ENCODE measurements around the gene REV1.

Gene REV1

DNA sequence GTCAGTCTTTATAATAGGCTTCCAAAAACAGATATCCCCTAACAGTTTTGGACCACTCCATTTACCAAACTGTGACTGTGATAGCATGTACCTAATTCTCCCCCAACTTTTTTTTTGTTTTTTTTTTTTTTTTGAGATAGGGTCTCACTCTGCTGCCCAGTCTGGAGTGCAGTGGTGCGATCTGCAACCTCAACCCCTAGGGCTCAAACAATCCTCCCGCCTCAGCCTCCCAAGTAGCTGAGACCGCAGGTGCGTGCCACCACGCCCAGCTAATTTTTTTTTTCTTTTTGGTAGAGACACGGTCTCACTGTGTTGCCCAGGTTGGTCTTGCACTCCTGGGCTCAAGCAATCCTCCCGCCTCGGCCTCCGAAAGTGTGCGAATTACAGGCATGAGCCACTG lies 52.9 kb downstream of the REV1 start:
- no peak for TF ChIP-seq REST (IDR thresholded peaks at IDR 0.05; ENCODE audit: insufficient replicate concordance, low read depth)
- no peak for TF ChIP-seq SPI1 (IDR thresholded peaks at IDR 0.05; ENCODE audit: borderline replicate concordance, low read depth)
- TF ChIP-seq, protein P1, sequence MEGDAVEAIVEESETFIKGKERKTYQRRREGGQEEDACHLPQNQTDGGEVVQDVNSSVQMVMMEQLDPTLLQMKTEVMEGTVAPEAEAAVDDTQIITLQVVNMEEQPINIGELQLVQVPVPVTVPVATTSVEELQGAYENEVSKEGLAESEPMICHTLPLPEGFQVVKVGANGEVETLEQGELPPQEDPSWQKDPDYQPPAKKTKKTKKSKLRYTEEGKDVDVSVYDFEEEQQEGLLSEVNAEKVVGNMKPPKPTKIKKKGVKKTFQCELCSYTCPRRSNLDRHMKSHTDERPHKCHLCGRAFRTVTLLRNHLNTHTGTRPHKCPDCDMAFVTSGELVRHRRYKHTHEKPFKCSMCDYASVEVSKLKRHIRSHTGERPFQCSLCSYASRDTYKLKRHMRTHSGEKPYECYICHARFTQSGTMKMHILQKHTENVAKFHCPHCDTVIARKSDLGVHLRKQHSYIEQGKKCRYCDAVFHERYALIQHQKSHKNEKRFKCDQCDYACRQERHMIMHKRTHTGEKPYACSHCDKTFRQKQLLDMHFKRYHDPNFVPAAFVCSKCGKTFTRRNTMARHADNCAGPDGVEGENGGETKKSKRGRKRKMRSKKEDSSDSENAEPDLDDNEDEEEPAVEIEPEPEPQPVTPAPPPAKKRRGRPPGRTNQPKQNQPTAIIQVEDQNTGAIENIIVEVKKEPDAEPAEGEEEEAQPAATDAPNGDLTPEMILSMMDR (IDR thresholded peaks at IDR 0.05; ENCODE audit: insufficient read depth, low read length), result no peak
- TF ChIP-seq POLR2AphosphoS5 (IDR thresholded peaks at IDR 0.05; ENCODE audit: low read depth), result no peak
- TF ChIP-seq GABPA (IDR thresholded peaks at IDR 0.05; ENCODE audit: low read depth), result no peak

DNA sequence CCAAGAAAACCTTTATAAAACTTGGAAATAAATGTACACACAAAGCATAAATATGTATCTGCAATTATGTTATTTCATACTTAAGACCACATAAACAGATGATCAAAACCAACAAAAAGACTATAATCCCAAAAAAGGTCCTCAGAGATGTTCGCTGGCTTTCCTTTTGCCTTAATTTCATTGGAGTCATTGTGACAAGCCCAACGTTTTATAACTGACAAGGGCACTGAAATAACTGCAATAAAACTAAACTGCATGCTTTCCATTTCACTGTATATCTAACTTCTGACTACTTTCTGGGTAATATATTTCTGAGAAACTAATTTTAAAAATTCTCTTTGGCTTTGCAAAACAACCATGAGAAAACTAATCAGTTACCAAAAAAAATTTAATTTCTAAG lies 56.5 kb downstream of the REV1 start:
- no peaks in the 10 kb centered on the region for H3K27me3 ChIP-seq (ENCODE audit: insufficient read depth, poor library complexity, severe bottlenecking)
- no peak for TF ChIP-seq POLR2AphosphoS5 (IDR thresholded peaks at IDR 0.05; ENCODE audit: low read depth)
- no peak for TF ChIP-seq GABPA (IDR thresholded peaks at IDR 0.05; ENCODE audit: low read depth)
- TF ChIP-seq SPI1 (IDR thresholded peaks at IDR 0.05; ENCODE audit: borderline replicate concordance, low read depth), result no peak
- TF ChIP-seq, protein P1 (IDR thresholded peaks at IDR 0.05; ENCODE audit: insufficient read depth, low read length), result no peak
- TF ChIP-seq REST (IDR thresholded peaks at IDR 0.05; ENCODE audit: insufficient replicate concordance, low read depth), result no peak
- no peak for DNase-seq (ENCODE audit: low read depth in 1 of 2, low spot score in 1 of 2)
- no peak overlapping the region for H3K4me3 ChIP-seq (replicated peaks; ENCODE audit: insufficient read depth, low read length)
- no peak overlapping the region for H3K27ac ChIP-seq (replicated peaks)

More for the DNA sequence above, 52.9 kb downstream of the REV1 start:
- Histone ChIP-seq H3K27me3 (ENCODE audit: insufficient read depth, poor library complexity, severe bottlenecking) (no peaks in the 10 kb centered on the region), H3K27ac (replicated peaks) (no peak overlapping the region), H3K4me3 (replicated peaks; ENCODE audit: insufficient read depth, low read length) (no peak overlapping the region)
- DNase-seq (ENCODE audit: low read depth in 1 of 2, low spot score in 1 of 2), result no peak

DNA sequence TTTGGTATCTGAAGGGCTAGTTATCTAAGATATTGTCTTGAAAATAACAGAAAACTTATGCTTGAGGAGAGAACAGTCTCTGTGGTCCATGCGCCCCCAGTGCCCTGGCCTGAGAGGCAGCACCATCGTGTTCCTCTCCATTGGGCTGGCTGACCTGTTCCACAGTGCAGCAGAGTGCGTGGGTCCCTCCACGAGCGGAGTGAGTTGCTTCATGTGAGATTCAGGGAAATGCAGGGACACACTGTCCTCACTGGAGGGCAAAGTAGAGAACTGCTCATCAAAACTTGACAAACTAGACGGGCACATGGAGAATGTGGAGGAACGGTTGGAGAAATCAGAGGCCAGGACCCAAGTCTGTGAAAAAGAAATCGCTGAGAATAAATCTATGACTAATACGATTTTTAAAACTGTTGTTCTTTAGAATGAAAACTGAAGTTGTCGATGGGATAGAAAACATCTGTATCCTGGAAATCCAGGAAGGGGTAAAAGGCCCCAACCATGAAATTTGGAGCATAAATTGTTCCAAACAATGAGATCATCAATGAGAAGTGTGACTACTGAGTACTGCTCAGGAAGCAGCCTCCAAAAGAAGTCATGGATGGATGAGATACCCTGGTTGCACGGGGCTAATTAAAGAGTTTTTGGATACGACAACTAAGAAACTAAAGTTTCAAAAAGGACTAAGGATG lies 58.1 kb downstream of the REV1 start:
- DNase-seq (ENCODE audit: low read depth in 1 of 2, low spot score in 1 of 2), result no peak
- TF ChIP-seq, protein P1 (IDR thresholded peaks at IDR 0.05; ENCODE audit: insufficient read depth, low read length), result no peak
- no peak for TF ChIP-seq REST (IDR thresholded peaks at IDR 0.05; ENCODE audit: insufficient replicate concordance, low read depth)
- TF ChIP-seq POLR2AphosphoS5 (IDR thresholded peaks at IDR 0.05; ENCODE audit: low read depth), result no peak
- no peak for TF ChIP-seq SPI1 (IDR thresholded peaks at IDR 0.05; ENCODE audit: borderline replicate concordance, low read depth)
- no peak for TF ChIP-seq GABPA (IDR thresholded peaks at IDR 0.05; ENCODE audit: low read depth)
- no peak overlapping the region for H3K4me3 ChIP-seq (replicated peaks; ENCODE audit: insufficient read depth, low read length)
- H3K27ac ChIP-seq (replicated peaks), result no peak overlapping the region
- no peaks in the 10 kb centered on the region for H3K27me3 ChIP-seq (ENCODE audit: insufficient read depth, poor library complexity, severe bottlenecking)

Data from HL-60 (cell line).